KMS-11 (cell line): ENCODE results near the gene SIGLEC11.

Source experiments
- H2AFZ ChIP-seq: fragments of 200-600 bp; sonication (generic); 2 replicates; pipeline ENCODE4 v1.6.1; 2016; ENCODE audit warnings: antibody characterized with exemption, mixed run types, low read depth
- H3K27ac ChIP-seq: fragments of 200-600 bp; sonication (generic); 2 replicates; pipeline ENCODE4 v1.6.1; 2016; ENCODE audit warnings: mild to moderate bottlenecking, mixed run types
- H3K27me3 ChIP-seq: fragments of 200-600 bp; sonication (generic); 2 replicates; pipeline ENCODE4 v1.6.1; 2017; ENCODE audit warnings: mild to moderate bottlenecking, low read depth, mixed run types, moderate library complexity; ENCODE audit not compliant: insufficient read depth
- H3K36me3 ChIP-seq: fragments of 200-600 bp; sonication (generic); 2 replicates; pipeline ENCODE4 v1.6.1; 2017; ENCODE audit warnings: mild to moderate bottlenecking, mixed run types; ENCODE audit not compliant: insufficient read depth
- H3K4me1 ChIP-seq: fragments of 200-600 bp; sonication (generic); 2 replicates; pipeline ENCODE4 v1.6.1; 2016; ENCODE audit warnings: mild to moderate bottlenecking, low read depth, mixed run types; ENCODE audit not compliant: poor library complexity, severe bottlenecking
- H3K4me2 ChIP-seq: fragments of 200-600 bp; sonication (generic); 2 replicates; pipeline ENCODE4 v1.7.0; 2016; ENCODE audit warnings: mild to moderate bottlenecking, mixed run types
- H3K4me3 ChIP-seq: fragments of 200-600 bp; sonication (generic); IDR thresholded peaks from 2 replicates; pipeline ENCODE4 v1.6.1; 2017; ENCODE audit warnings: low read depth, low read length, mixed read lengths; ENCODE audit not compliant: insufficient read depth
- H3K79me2 ChIP-seq: fragments of 200-600 bp; sonication (generic); 2 replicates; pipeline ENCODE4 v1.6.1; 2016; ENCODE audit warnings: low read depth, mixed run types; ENCODE audit not compliant: insufficient read depth
- H3K9ac ChIP-seq: fragments of 200-600 bp; sonication (generic); 2 replicates; pipeline ENCODE4 v1.6.1; 2016; ENCODE audit warnings: mild to moderate bottlenecking, mixed run types
- H4K20me1 ChIP-seq: fragments of 200-600 bp; sonication (generic); 2 replicates; pipeline ENCODE4 v1.6.1; 2016; ENCODE audit warnings: mild to moderate bottlenecking, mixed run types; ENCODE audit not compliant: insufficient read depth
- TF ChIP-seq, protein P1 (sequence below): fragments of 200-600 bp; sonication (generic); conservative IDR thresholded peaks from 2 replicates; pipeline ENCODE4 v1.6.1; 2017; ENCODE audit warnings: low read depth, mild to moderate bottlenecking, antibody characterized with exemption, low read length, moderate library complexity, mixed read lengths

The SIGLEC11 gene

DNA sequence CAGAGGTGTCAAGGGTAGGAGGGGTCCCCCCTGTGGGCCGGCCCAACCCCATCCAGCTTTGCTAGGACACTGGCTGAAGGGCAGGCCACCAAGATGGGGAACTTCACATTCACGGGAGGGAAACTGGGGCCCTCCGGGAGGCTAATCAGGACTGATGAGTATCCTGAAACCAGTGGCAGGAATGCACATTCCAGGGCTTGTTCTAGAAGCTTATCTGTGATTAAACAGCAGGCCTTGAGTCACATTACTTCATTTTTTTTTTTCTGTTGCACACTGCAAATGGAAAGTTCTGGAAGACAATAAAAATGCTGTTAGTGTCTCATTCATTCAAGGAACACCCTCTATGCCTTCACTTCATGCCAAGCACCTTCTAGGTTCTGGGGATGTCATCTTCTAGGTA is 15.5 kb upstream of the SIGLEC11 start:
- Histone ChIP-seq H3K4me1 (no peaks in the 10 kb centered on the region), H3K36me3 (no peaks in the 10 kb centered on the region), H3K79me2 (no peaks in the 10 kb centered on the region), H4K20me1 (no peaks in the 10 kb centered on the region), H3K4me2 (no peak overlapping the region), H3K27me3 (no peaks in the 10 kb centered on the region; the same call in 1 of the 2 replicates), H3K4me3 (no peak overlapping the region), H3K27ac (no peak overlapping the region), H3K9ac (no peak overlapping the region), H2AFZ (no peak overlapping the region)
- TF ChIP-seq, protein P1, sequence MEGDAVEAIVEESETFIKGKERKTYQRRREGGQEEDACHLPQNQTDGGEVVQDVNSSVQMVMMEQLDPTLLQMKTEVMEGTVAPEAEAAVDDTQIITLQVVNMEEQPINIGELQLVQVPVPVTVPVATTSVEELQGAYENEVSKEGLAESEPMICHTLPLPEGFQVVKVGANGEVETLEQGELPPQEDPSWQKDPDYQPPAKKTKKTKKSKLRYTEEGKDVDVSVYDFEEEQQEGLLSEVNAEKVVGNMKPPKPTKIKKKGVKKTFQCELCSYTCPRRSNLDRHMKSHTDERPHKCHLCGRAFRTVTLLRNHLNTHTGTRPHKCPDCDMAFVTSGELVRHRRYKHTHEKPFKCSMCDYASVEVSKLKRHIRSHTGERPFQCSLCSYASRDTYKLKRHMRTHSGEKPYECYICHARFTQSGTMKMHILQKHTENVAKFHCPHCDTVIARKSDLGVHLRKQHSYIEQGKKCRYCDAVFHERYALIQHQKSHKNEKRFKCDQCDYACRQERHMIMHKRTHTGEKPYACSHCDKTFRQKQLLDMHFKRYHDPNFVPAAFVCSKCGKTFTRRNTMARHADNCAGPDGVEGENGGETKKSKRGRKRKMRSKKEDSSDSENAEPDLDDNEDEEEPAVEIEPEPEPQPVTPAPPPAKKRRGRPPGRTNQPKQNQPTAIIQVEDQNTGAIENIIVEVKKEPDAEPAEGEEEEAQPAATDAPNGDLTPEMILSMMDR = no peak

- Histone ChIP-seq H3K4me2 (no peak overlapping the region), H3K79me2 (no peaks in the 10 kb centered on the region), H3K9ac (no peak overlapping the region), H3K4me1 (no peaks in the 10 kb centered on the region), H3K27ac (no peak overlapping the region), H2AFZ (no peak overlapping the region), H3K36me3 (no peaks in the 10 kb centered on the region), H4K20me1 (no peaks in the 10 kb centered on the region), H3K27me3 (no peaks in the 10 kb centered on the region; the same call in 1 of the 2 replicates), H3K4me3 (no peak overlapping the region)
- TF ChIP-seq, protein P1 = no peak
Observed at GRCh38 chr19:49975051-49975450, 14.1 kb upstream of the SIGLEC11 start.

DNA sequence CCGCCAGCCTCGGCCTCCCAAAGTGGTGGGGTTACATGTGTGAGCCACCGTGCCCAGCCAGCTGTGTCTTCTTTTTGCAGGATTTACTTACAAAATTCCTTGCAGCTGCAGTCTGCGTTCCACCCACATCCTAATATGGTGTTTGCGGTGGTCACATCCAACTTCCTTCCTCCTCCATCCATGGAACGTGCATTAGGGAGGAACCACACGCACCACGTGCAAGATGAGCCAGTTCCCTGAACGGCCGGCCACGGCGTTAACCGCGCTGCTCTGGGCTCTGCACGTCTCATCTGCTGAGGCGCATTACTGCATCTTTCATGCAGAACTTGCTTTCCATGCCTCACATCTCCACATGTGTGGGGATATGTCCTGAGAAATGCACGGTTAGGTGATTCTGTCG is 13.0 kb upstream of the SIGLEC11 start:
- TF ChIP-seq, protein P1 = no peak
- no peak overlapping the region for H3K27ac ChIP-seq
- no peaks in the 10 kb centered on the region for H3K79me2 ChIP-seq
- peaks cover 3% of the 10 kb centered on the region; the same call in 1 of the 2 replicates for H3K27me3 ChIP-seq
- H3K4me2 ChIP-seq = no peak overlapping the region
- no peak overlapping the region for H3K4me3 ChIP-seq
- H4K20me1 ChIP-seq = no peaks in the 10 kb centered on the region
- no peak overlapping the region for H3K9ac ChIP-seq
- H3K36me3 ChIP-seq = no peaks in the 10 kb centered on the region
- no peak overlapping the region for H2AFZ ChIP-seq
- H3K4me1 ChIP-seq = no peaks in the 10 kb centered on the region

DNA sequence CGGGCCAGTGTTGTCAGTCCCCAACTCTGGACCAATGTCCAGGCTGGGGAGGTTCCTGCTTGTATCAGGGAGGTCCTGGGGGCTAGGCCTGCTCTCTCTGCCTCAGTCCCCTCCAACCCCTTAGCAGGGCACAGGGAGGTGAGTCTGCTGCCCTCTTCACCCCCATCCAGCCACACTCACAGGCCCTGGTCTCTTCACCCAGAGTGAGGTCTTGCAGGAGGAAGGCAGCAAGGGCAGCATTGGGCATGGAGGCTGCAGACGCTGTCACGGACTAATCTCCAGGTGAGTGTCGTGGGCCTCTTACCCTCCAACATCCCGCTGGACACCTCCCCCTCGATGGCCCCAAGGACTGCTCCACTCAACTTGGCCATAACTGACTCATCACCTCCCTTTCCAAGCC is 11.9 kb upstream of the SIGLEC11 start:
- Histone ChIP-seq H3K27me3 (peaks cover 9% of the 10 kb centered on the region; the same call in 1 of the 2 replicates), H3K9ac (no peak overlapping the region), H3K4me2 (no peak overlapping the region), H4K20me1 (no peaks in the 10 kb centered on the region), H3K79me2 (no peaks in the 10 kb centered on the region), H3K36me3 (no peaks in the 10 kb centered on the region), H3K27ac (no peak overlapping the region), H3K4me3 (no peak overlapping the region), H3K4me1 (no peaks in the 10 kb centered on the region), H2AFZ (no peak overlapping the region)
- TF ChIP-seq, protein P1 = no peak
